Nephron (organoid): ENCODE data around the gene PGLYRP2.

Source experiments
- H3K27ac Mint-ChIP-seq, 3 experiments: 2 replicates each; pipeline ENCODE4 v1.8.0; 2020; ENCODE audit warnings: mixed read lengths in 3 of 3, mild to moderate bottlenecking in 2 of 3, moderate library complexity in 1 of 3
- H3K27me3 Mint-ChIP-seq: 2 replicates; pipeline ENCODE4 v1.8.0; 2021; ENCODE audit warnings: low read depth, mild to moderate bottlenecking, moderate library complexity, mixed read lengths
- H3K36me3 Mint-ChIP-seq: 2 replicates; pipeline ENCODE4 v1.8.0; 2020; ENCODE audit warnings: low read depth, mixed read lengths
- H3K4me1 Mint-ChIP-seq: 2 replicates; pipeline ENCODE4 v1.8.0; 2020; ENCODE audit warnings: mixed read lengths
- H3K4me3 Mint-ChIP-seq, 3 experiments: 2 replicates each; pipeline ENCODE4 v1.8.0; 2020; ENCODE audit warnings: mild to moderate bottlenecking in 3 of 3, mixed read lengths in 3 of 3, moderate library complexity in 2 of 3
- H3K9me3 Mint-ChIP-seq: 2 replicates; pipeline ENCODE4 v1.8.0; 2020; ENCODE audit warnings: mixed read lengths
- TF ChIP-seq, protein P1 (sequence below), 3 experiments: fragments of 200-600 bp; sonication (generic); IDR thresholded peaks; one replicate each; pipeline ENCODE4 v1.5.0; 2021; ENCODE audit warnings: antibody characterized with exemption in 3 of 3; ENCODE audit not compliant: unreplicated experiment in 3 of 3

The PGLYRP2 gene

DNA sequence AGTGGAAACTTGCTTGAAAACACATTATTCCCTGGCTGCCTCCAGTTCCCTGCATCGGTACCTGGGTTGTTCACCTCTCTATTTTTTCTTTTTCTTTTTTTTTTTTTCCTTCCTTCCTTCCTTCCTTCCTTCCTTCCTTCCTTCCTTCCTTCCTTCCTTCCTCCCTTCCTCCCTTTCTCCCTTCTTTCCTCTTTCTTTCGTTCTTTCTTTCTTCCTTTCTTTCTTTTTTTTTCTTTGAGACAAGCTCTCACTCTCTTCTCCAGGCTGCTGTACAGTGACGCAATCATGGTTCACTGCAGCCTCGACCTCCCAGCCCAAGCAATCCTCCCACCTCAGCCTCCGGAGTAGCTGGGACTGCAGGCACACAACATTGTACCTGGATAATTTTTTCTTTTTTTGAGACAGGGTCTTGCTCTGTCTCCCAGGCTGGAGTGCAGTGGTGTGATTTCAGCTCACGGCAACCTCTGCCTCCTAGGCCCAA lies 11.5 kb downstream of the PGLYRP2 start:
- no peaks in the 10 kb centered on the region for H3K36me3 Mint-ChIP-seq
- no peak overlapping the region for H3K4me3 Mint-ChIP-seq
- H3K9me3 Mint-ChIP-seq: peaks cover 1% of the 10 kb centered on the region
- no peak overlapping the region for H3K27ac Mint-ChIP-seq
- peaks cover 4% of the 10 kb centered on the region for H3K4me1 Mint-ChIP-seq
- TF ChIP-seq, protein P1, sequence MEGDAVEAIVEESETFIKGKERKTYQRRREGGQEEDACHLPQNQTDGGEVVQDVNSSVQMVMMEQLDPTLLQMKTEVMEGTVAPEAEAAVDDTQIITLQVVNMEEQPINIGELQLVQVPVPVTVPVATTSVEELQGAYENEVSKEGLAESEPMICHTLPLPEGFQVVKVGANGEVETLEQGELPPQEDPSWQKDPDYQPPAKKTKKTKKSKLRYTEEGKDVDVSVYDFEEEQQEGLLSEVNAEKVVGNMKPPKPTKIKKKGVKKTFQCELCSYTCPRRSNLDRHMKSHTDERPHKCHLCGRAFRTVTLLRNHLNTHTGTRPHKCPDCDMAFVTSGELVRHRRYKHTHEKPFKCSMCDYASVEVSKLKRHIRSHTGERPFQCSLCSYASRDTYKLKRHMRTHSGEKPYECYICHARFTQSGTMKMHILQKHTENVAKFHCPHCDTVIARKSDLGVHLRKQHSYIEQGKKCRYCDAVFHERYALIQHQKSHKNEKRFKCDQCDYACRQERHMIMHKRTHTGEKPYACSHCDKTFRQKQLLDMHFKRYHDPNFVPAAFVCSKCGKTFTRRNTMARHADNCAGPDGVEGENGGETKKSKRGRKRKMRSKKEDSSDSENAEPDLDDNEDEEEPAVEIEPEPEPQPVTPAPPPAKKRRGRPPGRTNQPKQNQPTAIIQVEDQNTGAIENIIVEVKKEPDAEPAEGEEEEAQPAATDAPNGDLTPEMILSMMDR (IDR thresholded peaks at IDR 0.05; ENCODE audit: unreplicated experiment in 3 of 3): no peak
- peaks cover 80% of the 10 kb centered on the region for H3K27me3 Mint-ChIP-seq

DNA sequence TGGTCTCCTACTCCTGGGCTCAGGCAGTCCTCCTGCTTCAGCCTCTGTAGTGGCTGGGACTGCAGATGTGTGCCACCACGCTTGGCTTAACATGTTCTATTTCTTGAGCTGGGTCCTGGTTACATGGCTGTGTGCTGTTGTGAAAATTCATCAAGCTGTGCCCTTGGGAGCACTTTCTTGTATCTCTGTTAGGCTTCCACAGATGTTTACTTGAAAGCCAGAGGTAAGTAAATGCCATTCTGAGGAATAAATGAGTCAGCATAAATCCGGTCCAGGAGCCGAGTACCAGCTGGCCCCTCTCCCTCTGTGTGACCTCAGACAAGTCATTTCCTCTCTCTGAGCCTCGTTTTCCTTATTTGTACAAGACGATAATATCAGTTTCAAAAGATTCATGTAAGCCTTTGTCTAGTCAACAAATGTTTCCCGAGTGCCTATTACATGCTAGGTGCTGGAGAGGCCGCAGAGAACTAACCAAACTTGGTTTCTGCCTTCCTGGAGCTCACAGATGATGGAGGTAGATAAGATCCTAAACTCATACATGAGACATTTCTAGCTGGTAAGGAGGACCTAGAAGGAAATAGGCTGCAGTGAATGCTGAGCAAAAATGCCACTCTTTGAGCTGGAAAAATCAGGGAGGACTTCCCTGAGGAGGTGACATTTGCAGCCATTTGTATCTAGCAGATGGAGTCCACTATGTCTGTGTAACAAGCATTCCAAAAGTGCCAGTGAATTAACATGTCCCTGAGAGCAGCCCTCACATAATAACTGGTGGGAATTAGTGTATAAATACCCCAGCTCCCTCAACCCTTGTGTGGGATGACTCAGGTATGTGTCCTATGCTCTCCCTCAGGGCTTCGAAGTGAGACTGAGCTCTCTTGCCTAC lies 12.2 kb downstream of the PGLYRP2 start:
- Mint-ChIP-seq H3K27ac (no peak overlapping the region), H3K4me1 (peaks cover 4% of the 10 kb centered on the region), H3K36me3 (no peaks in the 10 kb centered on the region), H3K4me3 (no peak overlapping the region), H3K27me3 (peaks cover 84% of the 10 kb centered on the region), H3K9me3 (no peaks in the 10 kb centered on the region)
- TF ChIP-seq, protein P1 (IDR thresholded peaks at IDR 0.05; ENCODE audit: unreplicated experiment in 3 of 3): no peak

DNA sequence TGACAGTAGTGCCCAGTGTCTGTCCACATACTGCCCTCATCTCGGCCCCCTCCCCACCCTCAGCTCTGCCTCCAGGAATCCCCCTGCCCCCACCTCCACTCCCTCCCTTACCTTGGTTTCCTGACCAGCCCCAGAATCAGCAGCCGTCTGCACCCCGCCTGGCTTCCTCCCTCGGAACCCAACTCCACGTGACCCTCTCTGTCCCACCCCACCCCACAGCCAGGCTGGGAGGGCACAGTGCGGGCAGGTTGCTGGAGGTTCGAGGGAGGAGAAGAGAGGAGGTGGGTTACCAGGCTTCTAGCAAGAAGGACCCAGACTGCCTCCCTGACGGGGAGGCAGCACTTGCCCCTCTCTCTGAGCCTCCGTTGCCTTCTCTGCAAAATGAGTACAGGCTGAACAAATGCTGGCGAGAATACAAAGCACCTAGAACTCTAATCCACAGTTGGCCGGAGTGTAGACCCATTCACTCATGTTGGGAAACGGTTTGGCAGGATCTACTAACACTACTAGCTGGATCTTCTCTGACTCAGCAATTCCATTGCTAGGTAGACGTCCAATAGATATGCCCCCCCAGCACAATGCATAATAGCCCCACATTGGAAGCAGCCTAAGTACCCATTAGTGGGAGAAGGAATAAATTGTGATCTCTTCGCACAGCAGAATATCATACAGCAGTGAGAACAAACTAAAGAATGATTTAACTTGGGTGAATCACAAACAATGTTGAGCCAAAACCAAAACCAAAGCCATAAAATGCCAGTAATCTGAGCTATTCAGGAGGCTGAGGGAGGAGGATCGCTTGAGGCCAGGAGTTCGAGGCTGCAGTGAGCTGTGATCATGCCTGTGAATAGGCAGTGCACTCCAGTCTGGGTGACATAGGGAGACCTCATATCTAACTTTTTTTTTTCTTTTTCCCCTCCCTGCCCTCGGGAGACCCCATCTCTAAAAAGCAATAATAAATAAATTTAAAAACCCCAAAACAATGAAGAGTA lies 14.6 kb downstream of the PGLYRP2 start, which contains the start of gene RASAL3:
Gene RASAL3 (minus strand): TSS at position 151 of the 992 bp plus-strand sequence. CDS start 186 bp downstream, outside the sequence.
- TF ChIP-seq, protein P1 (IDR thresholded peaks at IDR 0.05; ENCODE audit: unreplicated experiment in 3 of 3): no peak
- no peaks in the 10 kb centered on the region for H3K36me3 Mint-ChIP-seq
- no peak within 1 kb of the TSS for H3K27ac Mint-ChIP-seq

DNA sequence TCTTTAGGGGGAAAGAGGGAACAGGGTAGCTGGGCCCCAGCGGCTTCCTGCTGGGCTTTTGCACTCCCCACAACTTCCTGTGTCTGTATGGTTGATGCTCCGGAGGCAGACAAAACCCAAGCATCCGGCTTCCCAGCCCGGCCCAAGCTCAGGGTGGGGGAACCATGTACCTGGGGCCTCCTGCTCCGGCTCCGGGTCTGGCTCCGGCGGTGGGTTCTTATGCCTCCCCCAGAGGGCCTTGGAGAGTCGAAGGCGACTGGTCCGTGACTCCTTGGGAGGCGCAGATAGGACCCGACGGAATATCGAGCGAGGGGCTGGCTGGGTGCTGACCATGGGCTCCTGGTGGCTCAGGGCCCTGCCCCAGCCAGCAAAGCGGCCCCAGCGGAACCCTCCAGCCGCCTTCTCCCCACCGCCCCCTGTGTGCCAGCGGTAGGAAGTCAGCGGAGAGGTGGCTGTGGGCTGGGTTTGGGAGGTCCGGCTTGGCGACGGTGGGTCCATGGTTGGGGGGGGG lies 15.4 kb downstream of the PGLYRP2 start:
- Mint-ChIP-seq H3K4me3 (no peak overlapping the region), H3K4me1 (peaks cover 4% of the 10 kb centered on the region)
- TF ChIP-seq, protein P1 (IDR thresholded peaks at IDR 0.05; ENCODE audit: unreplicated experiment in 3 of 3): no peak

More for the DNA sequence above, 14.6 kb downstream of the PGLYRP2 start, which contains the start of gene RASAL3:
- Mint-ChIP-seq H3K4me3 (no peak within 1 kb of the TSS), H3K9me3 (no peaks in the 10 kb centered on the region), H3K4me1 (peaks cover 4% of the 10 kb centered on the region), H3K27me3 (peaks cover 83% of the 10 kb centered on the region)

DNA sequence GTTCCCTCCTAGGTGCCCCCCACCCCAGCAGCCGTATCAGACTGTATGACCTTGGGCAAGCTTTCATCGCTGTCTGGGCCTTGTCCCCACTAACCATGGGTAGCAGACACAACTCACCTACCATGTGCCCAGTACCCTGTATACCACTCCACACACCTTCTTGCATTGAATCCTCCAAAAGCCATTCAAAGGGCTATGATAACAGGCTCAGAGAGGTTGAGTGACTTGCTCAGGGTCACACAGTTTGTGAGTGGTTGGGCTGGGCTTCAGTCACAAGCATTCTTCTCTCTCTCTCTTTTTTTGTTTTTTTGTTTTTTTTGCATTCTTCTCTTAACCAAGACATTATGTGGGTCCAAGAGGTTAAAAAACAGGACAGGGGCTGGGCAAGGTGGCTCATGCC lies 17.6 kb downstream of the PGLYRP2 start:
- peaks cover 81% of the 10 kb centered on the region for H3K27me3 Mint-ChIP-seq
- no peaks in the 10 kb centered on the region for H3K9me3 Mint-ChIP-seq
- no peaks in the 10 kb centered on the region for H3K36me3 Mint-ChIP-seq
- TF ChIP-seq, protein P1 (IDR thresholded peaks at IDR 0.05; ENCODE audit: unreplicated experiment in 3 of 3): no peak
- no peak overlapping the region for H3K4me3 Mint-ChIP-seq
- no peak overlapping the region for H3K27ac Mint-ChIP-seq
- peaks cover 4% of the 10 kb centered on the region for H3K4me1 Mint-ChIP-seq

More for the DNA sequence above, 15.4 kb downstream of the PGLYRP2 start:
- no peaks in the 10 kb centered on the region for H3K36me3 Mint-ChIP-seq
- H3K27me3 Mint-ChIP-seq: peaks cover 83% of the 10 kb centered on the region
- no peak overlapping the region for H3K27ac Mint-ChIP-seq
- H3K9me3 Mint-ChIP-seq: no peaks in the 10 kb centered on the region
